ENCODE measurements around the gene NUP205.

The NUP205 gene

DNA sequence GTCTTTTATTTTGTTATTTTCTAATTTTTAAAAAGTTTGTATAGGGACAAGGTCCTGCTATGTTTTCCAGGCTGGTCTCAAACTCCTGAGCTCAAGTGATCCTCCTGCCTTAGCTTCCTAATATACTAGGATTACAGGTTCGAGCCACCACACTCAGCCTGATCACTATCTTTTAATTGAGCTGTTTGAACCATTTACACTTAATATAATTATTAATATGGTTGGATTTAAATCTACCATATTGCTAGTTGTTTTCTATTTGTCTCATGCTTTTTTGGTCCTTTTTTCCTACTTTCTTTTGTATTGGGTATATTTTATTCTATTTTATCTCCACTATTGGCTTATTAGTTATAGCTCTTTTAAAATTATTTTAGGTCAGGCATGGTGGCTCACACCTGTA is 34.6 kb upstream of the NUP205 start (continued):
- TF ChIP-seq, protein P1, sequence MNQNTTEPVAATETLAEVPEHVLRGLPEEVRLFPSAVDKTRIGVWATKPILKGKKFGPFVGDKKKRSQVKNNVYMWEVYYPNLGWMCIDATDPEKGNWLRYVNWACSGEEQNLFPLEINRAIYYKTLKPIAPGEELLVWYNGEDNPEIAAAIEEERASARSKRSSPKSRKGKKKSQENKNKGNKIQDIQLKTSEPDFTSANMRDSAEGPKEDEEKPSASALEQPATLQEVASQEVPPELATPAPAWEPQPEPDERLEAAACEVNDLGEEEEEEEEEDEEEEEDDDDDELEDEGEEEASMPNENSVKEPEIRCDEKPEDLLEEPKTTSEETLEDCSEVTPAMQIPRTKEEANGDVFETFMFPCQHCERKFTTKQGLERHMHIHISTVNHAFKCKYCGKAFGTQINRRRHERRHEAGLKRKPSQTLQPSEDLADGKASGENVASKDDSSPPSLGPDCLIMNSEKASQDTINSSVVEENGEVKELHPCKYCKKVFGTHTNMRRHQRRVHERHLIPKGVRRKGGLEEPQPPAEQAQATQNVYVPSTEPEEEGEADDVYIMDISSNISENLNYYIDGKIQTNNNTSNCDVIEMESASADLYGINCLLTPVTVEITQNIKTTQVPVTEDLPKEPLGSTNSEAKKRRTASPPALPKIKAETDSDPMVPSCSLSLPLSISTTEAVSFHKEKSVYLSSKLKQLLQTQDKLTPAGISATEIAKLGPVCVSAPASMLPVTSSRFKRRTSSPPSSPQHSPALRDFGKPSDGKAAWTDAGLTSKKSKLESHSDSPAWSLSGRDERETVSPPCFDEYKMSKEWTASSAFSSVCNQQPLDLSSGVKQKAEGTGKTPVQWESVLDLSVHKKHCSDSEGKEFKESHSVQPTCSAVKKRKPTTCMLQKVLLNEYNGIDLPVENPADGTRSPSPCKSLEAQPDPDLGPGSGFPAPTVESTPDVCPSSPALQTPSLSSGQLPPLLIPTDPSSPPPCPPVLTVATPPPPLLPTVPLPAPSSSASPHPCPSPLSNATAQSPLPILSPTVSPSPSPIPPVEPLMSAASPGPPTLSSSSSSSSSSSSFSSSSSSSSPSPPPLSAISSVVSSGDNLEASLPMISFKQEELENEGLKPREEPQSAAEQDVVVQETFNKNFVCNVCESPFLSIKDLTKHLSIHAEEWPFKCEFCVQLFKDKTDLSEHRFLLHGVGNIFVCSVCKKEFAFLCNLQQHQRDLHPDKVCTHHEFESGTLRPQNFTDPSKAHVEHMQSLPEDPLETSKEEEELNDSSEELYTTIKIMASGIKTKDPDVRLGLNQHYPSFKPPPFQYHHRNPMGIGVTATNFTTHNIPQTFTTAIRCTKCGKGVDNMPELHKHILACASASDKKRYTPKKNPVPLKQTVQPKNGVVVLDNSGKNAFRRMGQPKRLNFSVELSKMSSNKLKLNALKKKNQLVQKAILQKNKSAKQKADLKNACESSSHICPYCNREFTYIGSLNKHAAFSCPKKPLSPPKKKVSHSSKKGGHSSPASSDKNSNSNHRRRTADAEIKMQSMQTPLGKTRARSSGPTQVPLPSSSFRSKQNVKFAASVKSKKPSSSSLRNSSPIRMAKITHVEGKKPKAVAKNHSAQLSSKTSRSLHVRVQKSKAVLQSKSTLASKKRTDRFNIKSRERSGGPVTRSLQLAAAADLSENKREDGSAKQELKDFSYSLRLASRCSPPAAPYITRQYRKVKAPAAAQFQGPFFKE (tag by site-specific recombination; IDR thresholded peaks at IDR 0.05; ENCODE audit: borderline replicate concordance) = no peak
- TF ChIP-seq ZIC2 (tag by site-specific recombination; IDR thresholded peaks at IDR 0.05) (no peak), REPIN1 (tag by site-specific recombination; IDR thresholded peaks at IDR 0.05; ENCODE audit: low read depth) (no peak), ZNF548 (tag by site-specific recombination; IDR thresholded peaks at IDR 0.05) (no peak), ZNF677 (tag by site-specific recombination; IDR thresholded peaks at IDR 0.05) (no peak), ZNF785 (tag by site-specific recombination; IDR thresholded peaks at IDR 0.05) (no peak), ZNF747 (tag by site-specific recombination; IDR thresholded peaks at IDR 0.05) (no peak), ZFP37 (tag by site-specific recombination; IDR thresholded peaks at IDR 0.05) (no peak)
- TF ChIP-seq, protein P2, sequence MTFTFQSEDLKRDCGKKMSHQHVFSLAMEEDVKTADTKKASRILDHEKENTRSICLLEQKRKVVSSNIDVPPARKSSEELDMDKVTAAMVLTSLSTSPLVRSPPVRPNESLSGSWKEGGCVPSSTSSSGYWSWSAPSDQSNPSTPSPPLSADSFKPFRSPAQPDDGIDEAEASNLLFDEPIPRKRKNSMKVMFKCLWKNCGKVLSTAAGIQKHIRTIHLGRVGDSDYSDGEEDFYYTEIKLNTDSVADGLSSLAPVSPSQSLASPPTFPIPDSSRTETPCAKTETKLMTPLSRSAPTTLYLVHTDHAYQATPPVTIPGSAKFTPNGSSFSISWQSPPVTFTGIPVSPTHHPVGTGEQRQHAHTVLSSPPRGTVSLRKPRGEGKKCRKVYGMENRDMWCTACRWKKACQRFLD (tag by site-specific recombination; IDR thresholded peaks at IDR 0.05) = no peak

DNA sequence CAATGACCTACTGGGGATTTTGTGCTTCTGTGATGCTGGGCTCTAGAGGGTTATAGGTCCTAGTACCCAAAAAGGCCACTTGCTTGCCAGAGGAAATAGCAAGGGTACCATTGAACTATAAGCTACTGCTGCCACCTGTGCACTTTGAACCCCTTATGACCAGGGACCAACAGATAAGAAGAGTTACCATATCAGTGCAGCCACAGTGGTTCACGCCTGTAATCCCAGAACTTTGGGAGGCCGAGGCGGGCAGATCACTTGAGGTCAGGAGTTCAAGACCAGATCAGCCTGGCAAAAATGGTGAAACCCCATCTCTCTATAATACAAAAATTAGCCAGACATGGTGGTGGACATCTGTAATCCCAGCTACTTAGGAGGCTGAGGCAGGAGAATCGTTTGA is 32.3 kb upstream of the NUP205 start:
- no peaks in the 10 kb centered on the region for H3K36me3 ChIP-seq (ENCODE audit: control insufficient read depth in 2 of 2, insufficient read depth in 1 of 2, low read length in 2 of 2)
- ChIA-PET CTCF (interaction anchor here (0.8 kb wide), 2 partner anchors 119 to 170 kb away, joined by 3 read pairs; no protein-coding TSS in a partner anchor), POLR2A (interaction anchor here (0.7 kb wide), 1 partner anchor 18 kb away, joined by 11 read pairs; no protein-coding TSS in a partner anchor)
- H3K27ac ChIP-seq (ENCODE audit: extremely low read depth, low read depth, low read length) = no peak overlapping the region
- TF ChIP-seq YY1 (tag by site-specific recombination; IDR thresholded peaks at IDR 0.05) = no peak
- TF ChIP-seq ZNF561 (tag by site-specific recombination; IDR thresholded peaks at IDR 0.05; ENCODE audit: borderline replicate concordance) = no peak
- TF ChIP-seq ZNF391 (tag by site-specific recombination; IDR thresholded peaks at IDR 0.05; ENCODE audit: borderline replicate concordance, low read depth) = no peak
- no peaks in the 10 kb centered on the region for H3K4me1 ChIP-seq (ENCODE audit: control insufficient read depth, insufficient read depth, low read length)
- H3K4me3 ChIP-seq (ENCODE audit: low read depth, low read length) = no peak overlapping the region
- H3K9me3 ChIP-seq (ENCODE audit: control insufficient read depth, insufficient read depth, low read depth, low read length) = no peaks in the 10 kb centered on the region

DNA sequence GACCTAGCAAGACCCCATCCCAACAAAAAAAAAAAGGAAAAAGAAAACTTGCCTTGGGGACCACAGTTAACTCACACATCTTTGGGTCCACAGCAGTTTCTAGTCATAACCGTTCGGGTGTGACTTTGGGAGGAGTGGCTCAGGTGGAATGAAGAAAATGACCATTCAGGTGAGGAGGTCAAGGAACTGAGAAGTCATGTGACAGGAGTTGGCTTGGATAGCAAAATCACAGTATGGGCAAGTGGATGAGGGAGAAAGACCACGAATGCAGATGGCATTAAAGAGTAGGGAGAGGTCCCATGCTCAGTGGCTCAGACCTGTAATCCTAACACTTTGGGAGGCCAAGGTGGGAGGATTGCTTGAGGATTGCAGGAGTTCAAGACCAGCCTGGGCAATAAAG is 30.7 kb upstream of the NUP205 start:
- CTCF ChIA-PET = no interaction called here
- Histone ChIP-seq H3K27ac (ENCODE audit: extremely low read depth, low read depth, low read length) (no peak overlapping the region), H3K4me1 (ENCODE audit: control insufficient read depth, insufficient read depth, low read length) (no peaks in the 10 kb centered on the region), H3K36me3 (ENCODE audit: control insufficient read depth in 2 of 2, insufficient read depth in 1 of 2, low read length in 2 of 2) (no peaks in the 10 kb centered on the region), H3K4me3 (ENCODE audit: low read depth, low read length) (no peak overlapping the region), H3K9me3 (ENCODE audit: control insufficient read depth, insufficient read depth, low read depth, low read length) (no peaks in the 10 kb centered on the region)
- POLR2A ChIA-PET = interaction anchor here (0.5 kb wide), 1 partner anchor 137 kb away, joined by 5 read pairs; no protein-coding TSS in a partner anchor
- TF ChIP-seq ZNF324 (tag by site-specific recombination; IDR thresholded peaks at IDR 0.05) (no peak), SETDB1 (IDR thresholded peaks at IDR 0.05; ENCODE audit: insufficient read length, low read length) (no peak), ZNF211 (tag by site-specific recombination; IDR thresholded peaks at IDR 0.05; ENCODE audit: low read depth) (no peak), ZNF677 (tag by site-specific recombination; IDR thresholded peaks at IDR 0.05) (no peak), ZNF112 (tag by site-specific recombination; IDR thresholded peaks at IDR 0.05) (no peak), ZNF843 (tag by site-specific recombination; IDR thresholded peaks at IDR 0.05) (no peak), WT1 (tag by site-specific recombination; IDR thresholded peaks at IDR 0.05) (no peak), FEZF1 (tag by site-specific recombination; IDR thresholded peaks at IDR 0.05) (no peak), KLF1 (tag by site-specific recombination; IDR thresholded peaks at IDR 0.05) (no peak)
- TF ChIP-seq, protein P3, sequence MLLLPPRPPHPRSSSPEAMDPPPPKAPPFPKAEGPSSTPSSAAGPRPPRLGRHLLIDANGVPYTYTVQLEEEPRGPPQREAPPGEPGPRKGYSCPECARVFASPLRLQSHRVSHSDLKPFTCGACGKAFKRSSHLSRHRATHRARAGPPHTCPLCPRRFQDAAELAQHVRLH (tag by site-specific recombination; IDR thresholded peaks at IDR 0.05) = no peak
- TF ChIP-seq, protein P4, sequence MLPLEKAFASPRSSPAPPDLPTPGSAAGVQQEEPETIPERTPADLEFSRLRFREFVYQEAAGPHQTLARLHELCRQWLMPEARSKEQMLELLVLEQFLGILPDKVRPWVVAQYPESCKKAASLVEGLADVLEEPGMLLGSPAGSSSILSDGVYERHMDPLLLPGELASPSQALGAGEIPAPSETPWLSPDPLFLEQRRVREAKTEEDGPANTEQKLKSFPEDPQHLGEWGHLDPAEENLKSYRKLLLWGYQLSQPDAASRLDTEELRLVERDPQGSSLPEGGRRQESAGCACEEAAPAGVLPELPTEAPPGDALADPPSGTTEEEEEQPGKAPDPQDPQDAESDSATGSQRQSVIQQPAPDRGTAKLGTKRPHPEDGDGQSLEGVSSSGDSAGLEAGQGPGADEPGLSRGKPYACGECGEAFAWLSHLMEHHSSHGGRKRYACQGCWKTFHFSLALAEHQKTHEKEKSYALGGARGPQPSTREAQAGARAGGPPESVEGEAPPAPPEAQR (tag by site-specific recombination; IDR thresholded peaks at IDR 0.05) = no peak
- TF ChIP-seq, protein P5, sequence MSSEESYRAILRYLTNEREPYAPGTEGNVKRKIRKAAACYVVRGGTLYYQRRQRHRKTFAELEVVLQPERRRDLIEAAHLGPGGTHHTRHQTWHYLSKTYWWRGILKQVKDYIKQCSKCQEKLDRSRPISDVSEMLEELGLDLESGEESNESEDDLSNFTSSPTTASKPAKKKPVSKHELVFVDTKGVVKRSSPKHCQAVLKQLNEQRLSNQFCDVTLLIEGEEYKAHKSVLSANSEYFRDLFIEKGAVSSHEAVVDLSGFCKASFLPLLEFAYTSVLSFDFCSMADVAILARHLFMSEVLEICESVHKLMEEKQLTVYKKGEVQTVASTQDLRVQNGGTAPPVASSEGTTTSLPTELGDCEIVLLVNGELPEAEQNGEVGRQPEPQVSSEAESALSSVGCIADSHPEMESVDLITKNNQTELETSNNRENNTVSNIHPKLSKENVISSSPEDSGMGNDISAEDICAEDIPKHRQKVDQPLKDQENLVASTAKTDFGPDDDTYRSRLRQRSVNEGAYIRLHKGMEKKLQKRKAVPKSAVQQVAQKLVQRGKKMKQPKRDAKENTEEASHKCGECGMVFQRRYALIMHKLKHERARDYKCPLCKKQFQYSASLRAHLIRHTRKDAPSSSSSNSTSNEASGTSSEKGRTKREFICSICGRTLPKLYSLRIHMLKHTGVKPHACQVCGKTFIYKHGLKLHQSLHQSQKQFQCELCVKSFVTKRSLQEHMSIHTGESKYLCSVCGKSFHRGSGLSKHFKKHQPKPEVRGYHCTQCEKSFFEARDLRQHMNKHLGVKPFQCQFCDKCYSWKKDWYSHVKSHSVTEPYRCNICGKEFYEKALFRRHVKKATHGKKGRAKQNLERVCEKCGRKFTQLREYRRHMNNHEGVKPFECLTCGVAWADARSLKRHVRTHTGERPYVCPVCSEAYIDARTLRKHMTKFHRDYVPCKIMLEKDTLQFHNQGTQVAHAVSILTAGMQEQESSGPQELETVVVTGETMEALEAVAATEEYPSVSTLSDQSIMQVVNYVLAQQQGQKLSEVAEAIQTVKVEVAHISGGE (tag by site-specific recombination; conservative IDR thresholded peaks at IDR 0.05; ENCODE audit: low read depth) = no peak

Measured in HEK293 (cell line).